ENCODE data around the gene LGR6. TPM values are rescaled to one million over a fixed set of nuclear protein-coding genes. Genes with fewer than 3 reads are reported as not detected.

LGR6 gene
- total RNA-seq, 1 experiment from 2014 or later = 1.0 TPM

- Histone ChIP-seq H3K27ac (ENCODE audit: insufficient read length, low read depth, low read length) (no peak overlapping the region), H3K4me1 (ENCODE audit: insufficient read depth, low read length) (peaks cover 3% of the 10 kb centered on the region; the same call in 1 of the 2 replicates), H3K18ac (ENCODE audit: insufficient read length, low read depth, low read length) (no peak overlapping the region), H2BK20ac (ENCODE audit: low read depth, low read length, poor library complexity, severe bottlenecking) (no peak overlapping the region), H3K79me2 (ENCODE audit: insufficient read depth, low read length) (no peaks in the 10 kb centered on the region), H2BK120ac (ENCODE audit: low read depth, low read length, poor library complexity, severe bottlenecking) (no peak overlapping the region), H3K79me1 (ENCODE audit: insufficient read depth, low read depth, low read length, poor library complexity, severe bottlenecking) (no peaks in the 10 kb centered on the region), H3K4me2 (ENCODE audit: insufficient read depth, insufficient read length, low read length) (no peak overlapping the region), H3K23me2 (ENCODE audit: insufficient read length, low read depth, low read length, poor library complexity, severe bottlenecking) (no peaks in the 10 kb centered on the region), H3K14ac (ENCODE audit: insufficient read depth, low read length) (no peak overlapping the region), H4K5ac (ENCODE audit: insufficient read length, low read depth, low read length) (no peak overlapping the region), H3K9me3 (ENCODE audit: control insufficient read depth, low read depth, low read length) (no peaks in the 10 kb centered on the region), H4K8ac (replicated peaks; ENCODE audit: insufficient read length, low read depth, low read length) (no peak overlapping the region), H2BK5ac (ENCODE audit: insufficient read length, low read length) (no peak overlapping the region), H2AFZ (ENCODE audit: low read length) (no peak overlapping the region), H3K23ac (ENCODE audit: insufficient read length, low read depth, low read length) (no peak overlapping the region), H3K9ac (ENCODE audit: extremely low read depth, insufficient read length, low read length) (no peak overlapping the region), H3K56ac (ENCODE audit: insufficient read length, low read depth, low read length) (no peak overlapping the region), H2BK15ac (ENCODE audit: low read depth, low read length) (no peak overlapping the region), H3K27me3 (ENCODE audit: insufficient read depth, low read length) (no peaks in the 10 kb centered on the region), H3K4ac (ENCODE audit: low read depth, low read length) (no peak overlapping the region), H2AK5ac (ENCODE audit: insufficient read length, low read length) (no peak overlapping the region), H3T11ph (ENCODE audit: low read length) (no peak overlapping the region), H2BK12ac (ENCODE audit: insufficient read length, low read depth, low read length) (no peak overlapping the region), H4K20me1 (ENCODE audit: control insufficient read depth, insufficient read depth, insufficient read length) (no peaks in the 10 kb centered on the region), H4K91ac (ENCODE audit: insufficient read length, low read depth, low read length) (no peak overlapping the region)
- H3K4me3 Mint-ChIP-seq = no peak overlapping the region
- H3K27ac Mint-ChIP-seq = 0 out of 7 replicates have a peak overlapping the region, but pooled peaks of 1 of the 3 experiments have one; percentile 31
- peaks cover 11% of the 10 kb centered on the region for H3K27me3 Mint-ChIP-seq (ENCODE audit: low read depth)
- no peak for DNase-seq
- TF ChIP-seq CTCF (conservative IDR thresholded peaks at IDR 0.05) = no peak
- H3K9me3 Mint-ChIP-seq = no peaks in the 10 kb centered on the region
- WGBS (ENCODE audit: extremely low coverage, insufficient read length, low lambda C conversion rate) = no CpG with 5 or more reads among the region's 5 CpGs
- no peaks in the 10 kb centered on the region; a peak in 1 of 7 replicates for H3K36me3 Mint-ChIP-seq (ENCODE audit: insufficient read depth in 1 of 3, low read depth in 3 of 3)
- H3K4me1 Mint-ChIP-seq = peaks cover 17 to 23% of the 10 kb centered on the region in 2 experiments
Measured at GRCh38 chr1:202282025-202282371, 88.4 kb downstream of the LGR6 start.

Measured in H9 (cell line).